ENCODE data around the gene FBXO10. TPM values are rescaled to one million over a fixed set of nuclear protein-coding genes. Genes with fewer than 3 reads are reported as not detected.

FBXO10 gene
- total RNA-seq, 4 donors from 2014 or later: 2.8 to 12.9 (median 9.4) TPM; not detected in 1

DNA sequence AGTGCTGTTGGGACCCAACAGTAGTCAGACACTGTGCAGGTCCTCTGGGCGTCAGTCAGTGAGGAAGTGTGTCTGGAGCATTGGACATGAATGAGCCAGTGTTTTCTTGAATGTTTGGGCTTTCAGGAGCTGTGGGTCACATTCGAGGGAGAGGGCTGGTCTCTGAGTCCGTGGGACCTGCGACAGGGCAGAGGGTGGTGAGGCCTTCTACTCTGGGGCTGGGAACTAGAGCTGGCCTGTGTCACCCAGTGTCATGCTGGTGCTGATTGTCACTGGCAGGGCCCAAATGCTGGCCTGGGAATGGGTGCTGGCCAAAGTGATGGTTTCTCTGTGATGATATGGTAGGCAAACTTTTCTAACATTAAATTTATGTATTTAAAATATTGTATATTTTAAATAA, 80.2 kb downstream of the FBXO10 start:
- TF ChIP-seq, protein P1, sequence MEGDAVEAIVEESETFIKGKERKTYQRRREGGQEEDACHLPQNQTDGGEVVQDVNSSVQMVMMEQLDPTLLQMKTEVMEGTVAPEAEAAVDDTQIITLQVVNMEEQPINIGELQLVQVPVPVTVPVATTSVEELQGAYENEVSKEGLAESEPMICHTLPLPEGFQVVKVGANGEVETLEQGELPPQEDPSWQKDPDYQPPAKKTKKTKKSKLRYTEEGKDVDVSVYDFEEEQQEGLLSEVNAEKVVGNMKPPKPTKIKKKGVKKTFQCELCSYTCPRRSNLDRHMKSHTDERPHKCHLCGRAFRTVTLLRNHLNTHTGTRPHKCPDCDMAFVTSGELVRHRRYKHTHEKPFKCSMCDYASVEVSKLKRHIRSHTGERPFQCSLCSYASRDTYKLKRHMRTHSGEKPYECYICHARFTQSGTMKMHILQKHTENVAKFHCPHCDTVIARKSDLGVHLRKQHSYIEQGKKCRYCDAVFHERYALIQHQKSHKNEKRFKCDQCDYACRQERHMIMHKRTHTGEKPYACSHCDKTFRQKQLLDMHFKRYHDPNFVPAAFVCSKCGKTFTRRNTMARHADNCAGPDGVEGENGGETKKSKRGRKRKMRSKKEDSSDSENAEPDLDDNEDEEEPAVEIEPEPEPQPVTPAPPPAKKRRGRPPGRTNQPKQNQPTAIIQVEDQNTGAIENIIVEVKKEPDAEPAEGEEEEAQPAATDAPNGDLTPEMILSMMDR (IDR thresholded peaks at IDR 0.05): no peak
- TF ChIP-seq POLR2A (IDR thresholded peaks at IDR 0.05): no peak
- H3K36me3 ChIP-seq: no peaks in the 10 kb centered on the region
- no peak for DNase-seq
- H3K9me3 ChIP-seq: no peaks in the 10 kb centered on the region
- H3K4me1 ChIP-seq: no peaks in the 10 kb centered on the region
- no peak overlapping the region for H3K4me3 ChIP-seq
- intact Hi-C loops (cut with DNase I; ENCODE audit: low total_unique reads): no loop called here
- no peak overlapping the region for H3K27ac ChIP-seq
- no peaks in the 10 kb centered on the region for H3K27me3 ChIP-seq

DNA sequence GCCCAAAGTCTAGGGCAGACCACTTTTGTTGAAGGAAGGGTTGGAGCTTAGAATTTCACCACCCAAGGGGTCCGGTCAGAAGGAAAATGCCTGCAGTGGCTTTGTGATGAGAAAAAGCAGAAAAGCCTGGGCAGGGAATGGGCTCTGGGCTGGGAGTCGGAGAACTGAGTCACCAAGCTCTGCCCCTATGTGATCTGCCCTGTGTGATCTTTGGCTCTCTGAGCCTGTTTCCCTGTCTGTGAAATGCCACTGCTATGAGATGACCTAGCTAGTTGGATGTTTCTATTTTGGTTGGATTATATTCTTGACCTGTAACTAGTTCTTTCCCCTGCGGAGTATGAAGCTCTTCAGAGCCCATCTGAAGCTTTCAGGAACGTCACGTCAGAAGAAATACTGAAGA, 80.6 kb downstream of the FBXO10 start:
- no peak overlapping the region for H3K27ac ChIP-seq
- no peaks in the 10 kb centered on the region for H3K4me1 ChIP-seq
- H3K9me3 ChIP-seq: no peaks in the 10 kb centered on the region
- no peaks in the 10 kb centered on the region for H3K36me3 ChIP-seq
- TF ChIP-seq, protein P1 (IDR thresholded peaks at IDR 0.05): no peak
- TF ChIP-seq POLR2A (IDR thresholded peaks at IDR 0.05): no peak
- H3K4me3 ChIP-seq: no peak overlapping the region
- no peaks in the 10 kb centered on the region for H3K27me3 ChIP-seq
- no peak for DNase-seq
- intact Hi-C loops (cut with DNase I; ENCODE audit: low total_unique reads): no loop called here

DNA sequence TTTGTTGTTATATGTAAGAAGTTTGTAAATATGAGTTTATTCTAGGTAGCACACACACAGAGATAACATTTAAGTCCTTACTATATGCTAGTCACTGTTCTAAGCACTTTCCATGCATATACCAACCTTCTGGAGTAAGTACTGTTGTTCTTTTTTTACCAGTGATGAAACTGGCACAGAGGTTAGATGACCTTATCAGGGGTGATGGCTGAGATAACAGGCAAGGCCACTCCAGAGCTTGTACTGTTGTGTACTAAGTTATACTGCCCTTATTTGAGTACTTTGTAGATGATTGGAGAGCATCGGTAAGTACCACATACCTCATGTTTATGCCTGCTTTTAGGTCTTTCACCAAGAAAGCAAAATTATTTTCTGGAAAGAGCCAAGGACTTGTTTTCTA, 84.2 kb downstream of the FBXO10 start:
- no peak for DNase-seq
- no peak for TF ChIP-seq POLR2A (IDR thresholded peaks at IDR 0.05)
- TF ChIP-seq, protein P1 (IDR thresholded peaks at IDR 0.05): no peak
- intact Hi-C loops (cut with DNase I; ENCODE audit: low total_unique reads): no loop called here
- Histone ChIP-seq H3K27ac (no peak overlapping the region), H3K27me3 (no peaks in the 10 kb centered on the region), H3K9me3 (no peaks in the 10 kb centered on the region), H3K36me3 (no peaks in the 10 kb centered on the region), H3K4me1 (peaks cover 0 to under 1% of the 10 kb centered on the region in 2 donors), H3K4me3 (no peak overlapping the region)

DNA sequence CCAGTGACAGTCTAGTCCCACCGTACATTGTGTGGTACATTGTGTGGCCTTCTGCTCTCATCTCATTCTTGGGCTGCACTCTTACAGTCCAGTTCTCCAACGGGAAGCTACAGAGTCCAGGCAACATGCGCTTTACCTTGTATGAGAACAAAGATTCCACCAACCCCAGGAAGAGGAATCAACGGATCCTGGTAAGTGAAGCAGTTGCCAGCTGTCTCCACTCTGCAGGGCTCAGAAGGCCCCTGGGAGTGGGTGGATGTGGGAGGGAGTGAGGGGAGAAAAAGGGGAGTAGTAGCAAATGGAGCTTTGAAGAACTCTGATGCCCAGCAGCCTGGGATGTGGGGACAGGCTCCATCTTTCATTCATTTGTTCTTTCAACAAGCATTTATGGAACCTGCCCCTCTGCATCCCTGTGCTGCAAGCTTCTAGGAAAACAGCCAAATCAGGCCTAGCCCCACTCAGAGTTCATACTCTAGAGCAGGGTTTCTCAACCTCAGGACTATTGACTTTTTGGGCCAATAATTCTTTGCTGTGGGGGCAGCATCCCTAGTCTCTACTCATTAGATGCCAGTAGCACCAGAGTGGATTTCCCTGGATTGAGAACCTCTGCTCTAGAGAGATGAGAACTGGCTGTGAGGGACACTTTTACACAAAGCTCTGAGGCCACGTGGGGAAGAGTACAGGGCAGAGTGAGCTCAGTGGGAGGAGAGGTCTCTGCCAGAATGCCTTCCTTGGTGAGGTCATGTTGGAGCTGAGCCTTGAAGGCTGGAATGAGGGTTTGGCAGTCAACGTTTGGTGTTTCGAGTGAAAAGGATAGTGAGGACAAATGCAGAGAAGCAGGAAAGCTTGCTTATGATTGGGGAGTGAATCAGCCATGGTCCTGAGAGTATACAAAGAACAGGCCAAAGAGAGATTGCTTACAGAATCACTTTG, 89.3 kb downstream of the FBXO10 start:
- peak; percentile 70 to 73 for DNase-seq
- no peaks in the 10 kb centered on the region for H3K36me3 ChIP-seq
- H3K4me3 ChIP-seq: peak overlapping the region; percentile 69 to 91
- H3K27ac ChIP-seq: peak overlapping the region; percentile 83 to 92
- H3K27me3 ChIP-seq: no peaks in the 10 kb centered on the region
- no peaks in the 10 kb centered on the region for H3K9me3 ChIP-seq
- no peak for TF ChIP-seq POLR2A (IDR thresholded peaks at IDR 0.05)
- TF ChIP-seq, protein P1 (IDR thresholded peaks at IDR 0.05): no peak
- H3K4me1 ChIP-seq: peaks cover 0 to 7% of the 10 kb centered on the region in 2 donors
- intact Hi-C loops (cut with DNase I; ENCODE audit: low total_unique reads): loop anchor here (10.0 kb wide), 1 partner anchor 72 kb away; no protein-coding TSS in a partner anchor

DNA sequence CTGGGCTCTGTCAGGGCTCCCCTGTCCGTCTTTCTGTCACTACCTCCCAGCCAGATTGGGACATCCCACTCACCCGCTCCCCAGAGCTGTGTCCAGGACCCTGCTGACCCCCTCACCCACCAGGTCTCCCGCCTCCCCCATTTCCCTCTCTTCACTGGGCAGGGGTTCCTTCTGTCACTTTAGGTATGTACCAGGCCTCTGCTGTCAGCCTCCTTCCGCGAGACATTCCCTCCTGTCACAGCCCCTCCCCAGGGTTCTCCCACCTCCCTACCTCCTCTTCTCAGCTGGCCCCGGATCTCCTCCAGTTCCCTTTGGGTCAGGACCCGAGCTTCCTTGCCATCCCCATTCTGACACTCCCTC, 89.9 kb downstream of the FBXO10 start:
- peaks cover 0 to 7% of the 10 kb centered on the region in 2 donors for H3K4me1 ChIP-seq
- no peak for TF ChIP-seq POLR2A (IDR thresholded peaks at IDR 0.05)
- TF ChIP-seq, protein P1 (IDR thresholded peaks at IDR 0.05): no peak
- no peak for DNase-seq
- no peaks in the 10 kb centered on the region for H3K9me3 ChIP-seq
- no peaks in the 10 kb centered on the region for H3K36me3 ChIP-seq
- peak overlapping the region; percentile 83 to 92 for H3K27ac ChIP-seq
- intact Hi-C loops (cut with DNase I; ENCODE audit: low total_unique reads): loop anchor here (10.0 kb wide), 1 partner anchor 71 kb away; no protein-coding TSS in a partner anchor
- H3K4me3 ChIP-seq: peak overlapping the region; percentile 69 to 91
- no peaks in the 10 kb centered on the region for H3K27me3 ChIP-seq
